HG03565 (cell line): ENCODE data around the gene FHDC1.

ENCODE experiments used
- ATAC-seq: cut with Tn5 transposase; IDR thresholded peaks from one replicate; pipeline ENCODE4 v1.9.1; 2021; ENCODE audit warnings: mild to moderate bottlenecking, moderate library complexity; ENCODE audit not compliant: unreplicated experiment

Gene FHDC1

GRCh38 chr4:152929888-152930287 is 6.2 kb upstream of the FHDC1 start:
- no peak for ATAC-seq

- ATAC-seq = no peak
These were observed 980 bp upstream of the FHDC1 start for GRCh38 chr4:152935143-152935542.

- ATAC-seq = no peak
These were observed 568 bp downstream of the FHDC1 start for GRCh38 chr4:152936446-152937335.

GRCh38 chr4:152937336-152938236 is 1.5 kb downstream of the FHDC1 start:
- ATAC-seq = no peak

GRCh38 chr4:152938237-152938947 is 2.3 kb downstream of the FHDC1 start:
- ATAC-seq = no peak

GRCh38 chr4:152939621-152940020 is 3.5 kb downstream of the FHDC1 start:
- ATAC-seq = no peak

GRCh38 chr4:152940461-152940860 is 4.3 kb downstream of the FHDC1 start:
- no peak for ATAC-seq

- no peak for ATAC-seq
These were observed 5.3 kb downstream of the FHDC1 start for GRCh38 chr4:152941411-152941810.

- no peak for ATAC-seq
These were observed 6.2 kb downstream of the FHDC1 start for GRCh38 chr4:152942346-152942745.

- ATAC-seq = no peak
These were observed 7.5 kb downstream of the FHDC1 start for GRCh38 chr4:152943672-152944071.

GRCh38 chr4:152944666-152945320 is 8.7 kb downstream of the FHDC1 start:
- ATAC-seq = no peak

GRCh38 chr4:152945639-152946038 is 9.5 kb downstream of the FHDC1 start:
- ATAC-seq = no peak

GRCh38 chr4:152946446-152946845 is 10.3 kb downstream of the FHDC1 start:
- no peak for ATAC-seq

GRCh38 chr4:152947311-152947710 is 11.2 kb downstream of the FHDC1 start:
- ATAC-seq = no peak

- ATAC-seq = no peak
These were observed 13.8 kb downstream of the FHDC1 start for GRCh38 chr4:152949930-152950329.

- ATAC-seq = no peak
These were observed 14.5 kb downstream of the FHDC1 start for GRCh38 chr4:152950402-152951274.

GRCh38 chr4:152951348-152951747 is 15.2 kb downstream of the FHDC1 start:
- ATAC-seq = no peak

GRCh38 chr4:152953514-152953913 is 17.4 kb downstream of the FHDC1 start:
- no peak for ATAC-seq

- ATAC-seq = no peak
These were observed 18.6 kb downstream of the FHDC1 start for GRCh38 chr4:152954741-152955140.

GRCh38 chr4:152956147-152956546 is 20.0 kb downstream of the FHDC1 start:
- ATAC-seq = no peak
